ENCODE results near the gene SNCB. TPM values are rescaled to one million over a fixed set of nuclear protein-coding genes. Genes with fewer than 3 reads are reported as not detected.

Gene SNCB
- total and polyA plus RNA-seq, 2 of the 13 experiments (the other 11 are each of a cell fraction or from before 2014, with no cell fraction given) = not detected

DNA sequence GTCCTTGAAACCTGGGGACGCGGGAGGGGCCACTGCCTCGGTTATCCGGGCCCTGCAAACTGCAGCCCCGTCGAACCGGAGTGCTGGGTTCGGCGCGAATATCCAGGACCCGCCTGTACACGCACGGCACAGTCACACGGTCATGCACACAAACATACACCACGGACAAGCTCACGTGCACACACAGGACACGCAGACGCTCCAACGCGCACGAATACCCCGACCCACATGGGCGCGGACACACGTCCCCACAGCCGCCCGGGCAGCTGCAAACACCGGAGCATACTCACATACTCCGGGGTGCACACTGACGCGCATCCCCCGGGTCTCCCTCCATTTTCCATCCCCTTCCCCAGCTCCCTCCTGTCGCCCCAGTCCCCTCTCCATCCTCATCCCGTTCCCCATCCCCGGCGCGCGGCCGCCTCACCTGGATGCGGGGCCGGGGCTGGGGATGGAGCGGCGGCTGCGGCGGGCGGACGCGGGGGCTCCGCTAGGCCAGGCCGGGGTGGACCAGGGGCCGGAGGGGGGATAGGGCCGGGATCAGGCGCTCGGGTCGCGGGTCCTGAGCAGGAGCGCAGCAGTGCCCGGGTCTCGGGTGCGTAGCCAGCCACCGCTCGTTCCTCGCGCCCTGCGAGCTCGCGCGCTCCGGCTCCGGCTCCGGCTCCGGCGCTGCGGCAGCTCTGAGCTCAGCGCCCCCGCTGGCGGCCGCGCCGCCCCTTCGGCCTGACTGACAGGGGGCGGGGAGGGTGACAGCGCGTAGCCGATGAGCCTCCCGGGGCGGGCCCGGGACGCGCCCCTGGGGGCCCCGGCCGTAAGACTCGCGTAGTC, at the start of gene SNCB, which contains the start of gene EIF4E1B (continued):
- TF ChIP-seq, protein P1, sequence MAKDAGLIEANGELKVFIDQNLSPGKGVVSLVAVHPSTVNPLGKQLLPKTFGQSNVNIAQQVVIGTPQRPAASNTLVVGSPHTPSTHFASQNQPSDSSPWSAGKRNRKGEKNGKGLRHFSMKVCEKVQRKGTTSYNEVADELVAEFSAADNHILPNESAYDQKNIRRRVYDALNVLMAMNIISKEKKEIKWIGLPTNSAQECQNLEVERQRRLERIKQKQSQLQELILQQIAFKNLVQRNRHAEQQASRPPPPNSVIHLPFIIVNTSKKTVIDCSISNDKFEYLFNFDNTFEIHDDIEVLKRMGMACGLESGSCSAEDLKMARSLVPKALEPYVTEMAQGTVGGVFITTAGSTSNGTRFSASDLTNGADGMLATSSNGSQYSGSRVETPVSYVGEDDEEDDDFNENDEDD (CRISPR knock-in tag; IDR thresholded peaks at IDR 0.05; ENCODE audit: borderline replicate concordance) = no peak; the same call in 1 of the 2 replicates
- TF ChIP-seq MAFF (IDR thresholded peaks at IDR 0.05; ENCODE audit: low read depth, low read length) (no peak), ZSCAN29 (CRISPR knock-in tag; conservative IDR thresholded peaks at IDR 0.05) (no peak), ZFY (CRISPR knock-in tag; IDR thresholded peaks at IDR 0.05) (peak; percentile 23; the same call in 1 of the 2 replicates), MEIS1 (CRISPR knock-in tag; IDR thresholded peaks at IDR 0.05; ENCODE audit: borderline replicate concordance) (no peak), TAF1 (CRISPR knock-in tag; IDR thresholded peaks at IDR 0.05) (no peak), HMGA1 (CRISPR knock-in tag; conservative IDR thresholded peaks at IDR 0.05) (no peak), MEF2D (CRISPR knock-in tag; IDR thresholded peaks at IDR 0.05) (no peak), ZNF10 (CRISPR knock-in tag; IDR thresholded peaks at IDR 0.05; ENCODE audit: borderline replicate concordance, low read depth) (no peak), YEATS2 (CRISPR knock-in tag; IDR thresholded peaks at IDR 0.05; ENCODE audit: borderline replicate concordance) (no peak), KDM3A (CRISPR knock-in tag; IDR thresholded peaks at IDR 0.05; ENCODE audit: low read depth) (no peak), RXRA (CRISPR knock-in tag; IDR thresholded peaks at IDR 0.05) (no peak), HNRNPK (IDR thresholded peaks at IDR 0.05; ENCODE audit: low read depth, low read length, poor library complexity, severe bottlenecking) (peak; percentile 83), SALL2 (CRISPR knock-in tag; IDR thresholded peaks at IDR 0.05) (no peak), U2AF1 (optimal IDR thresholded peaks at IDR 0.05; ENCODE audit: low read depth, low read length) (no peak), ZSCAN30 (CRISPR knock-in tag; IDR thresholded peaks at IDR 0.05) (no peak)
- TF ChIP-seq, protein P2, sequence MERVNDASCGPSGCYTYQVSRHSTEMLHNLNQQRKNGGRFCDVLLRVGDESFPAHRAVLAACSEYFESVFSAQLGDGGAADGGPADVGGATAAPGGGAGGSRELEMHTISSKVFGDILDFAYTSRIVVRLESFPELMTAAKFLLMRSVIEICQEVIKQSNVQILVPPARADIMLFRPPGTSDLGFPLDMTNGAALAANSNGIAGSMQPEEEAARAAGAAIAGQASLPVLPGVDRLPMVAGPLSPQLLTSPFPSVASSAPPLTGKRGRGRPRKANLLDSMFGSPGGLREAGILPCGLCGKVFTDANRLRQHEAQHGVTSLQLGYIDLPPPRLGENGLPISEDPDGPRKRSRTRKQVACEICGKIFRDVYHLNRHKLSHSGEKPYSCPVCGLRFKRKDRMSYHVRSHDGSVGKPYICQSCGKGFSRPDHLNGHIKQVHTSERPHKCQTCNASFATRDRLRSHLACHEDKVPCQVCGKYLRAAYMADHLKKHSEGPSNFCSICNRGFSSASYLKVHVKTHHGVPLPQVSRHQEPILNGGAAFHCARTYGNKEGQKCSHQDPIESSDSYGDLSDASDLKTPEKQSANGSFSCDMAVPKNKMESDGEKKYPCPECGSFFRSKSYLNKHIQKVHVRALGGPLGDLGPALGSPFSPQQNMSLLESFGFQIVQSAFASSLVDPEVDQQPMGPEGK (CRISPR knock-in tag; IDR thresholded peaks at IDR 0.05) = peak; percentile 62
- TF ChIP-seq, protein P3, sequence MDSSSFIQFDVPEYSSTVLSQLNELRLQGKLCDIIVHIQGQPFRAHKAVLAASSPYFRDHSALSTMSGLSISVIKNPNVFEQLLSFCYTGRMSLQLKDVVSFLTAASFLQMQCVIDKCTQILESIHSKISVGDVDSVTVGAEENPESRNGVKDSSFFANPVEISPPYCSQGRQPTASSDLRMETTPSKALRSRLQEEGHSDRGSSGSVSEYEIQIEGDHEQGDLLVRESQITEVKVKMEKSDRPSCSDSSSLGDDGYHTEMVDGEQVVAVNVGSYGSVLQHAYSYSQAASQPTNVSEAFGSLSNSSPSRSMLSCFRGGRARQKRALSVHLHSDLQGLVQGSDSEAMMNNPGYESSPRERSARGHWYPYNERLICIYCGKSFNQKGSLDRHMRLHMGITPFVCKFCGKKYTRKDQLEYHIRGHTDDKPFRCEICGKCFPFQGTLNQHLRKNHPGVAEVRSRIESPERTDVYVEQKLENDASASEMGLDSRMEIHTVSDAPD (CRISPR knock-in tag; IDR thresholded peaks at IDR 0.05) = no peak
- TF ChIP-seq, protein P4, sequence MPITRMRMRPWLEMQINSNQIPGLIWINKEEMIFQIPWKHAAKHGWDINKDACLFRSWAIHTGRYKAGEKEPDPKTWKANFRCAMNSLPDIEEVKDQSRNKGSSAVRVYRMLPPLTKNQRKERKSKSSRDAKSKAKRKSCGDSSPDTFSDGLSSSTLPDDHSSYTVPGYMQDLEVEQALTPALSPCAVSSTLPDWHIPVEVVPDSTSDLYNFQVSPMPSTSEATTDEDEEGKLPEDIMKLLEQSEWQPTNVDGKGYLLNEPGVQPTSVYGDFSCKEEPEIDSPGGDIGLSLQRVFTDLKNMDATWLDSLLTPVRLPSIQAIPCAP (CRISPR knock-in tag; IDR thresholded peaks at IDR 0.05; ENCODE audit: low read depth) = no peak
- TF ChIP-seq, protein P5, sequence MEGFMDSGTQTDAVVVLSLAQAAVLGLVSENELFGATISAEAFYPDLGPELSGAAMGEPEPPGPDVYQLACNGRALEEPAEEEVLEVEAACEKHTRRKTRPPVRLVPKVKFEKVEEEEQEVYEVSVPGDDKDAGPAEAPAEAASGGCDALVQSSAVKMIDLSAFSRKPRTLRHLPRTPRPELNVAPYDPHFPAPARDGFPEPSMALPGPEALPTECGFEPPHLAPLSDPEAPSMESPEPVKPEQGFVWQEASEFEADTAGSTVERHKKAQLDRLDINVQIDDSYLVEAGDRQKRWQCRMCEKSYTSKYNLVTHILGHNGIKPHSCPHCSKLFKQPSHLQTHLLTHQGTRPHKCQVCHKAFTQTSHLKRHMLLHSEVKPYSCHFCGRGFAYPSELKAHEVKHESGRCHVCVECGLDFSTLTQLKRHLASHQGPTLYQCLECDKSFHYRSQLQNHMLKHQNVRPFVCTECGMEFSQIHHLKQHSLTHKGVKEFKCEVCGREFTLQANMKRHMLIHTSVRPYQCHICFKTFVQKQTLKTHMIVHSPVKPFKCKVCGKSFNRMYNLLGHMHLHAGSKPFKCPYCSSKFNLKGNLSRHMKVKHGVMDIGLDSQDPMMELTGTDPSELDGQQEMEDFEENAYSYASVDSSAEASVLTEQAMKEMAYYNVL (CRISPR knock-in tag; IDR thresholded peaks at IDR 0.05; ENCODE audit: borderline replicate concordance) = no peak
